Measurements from ENCODE around the gene ALPI.

ALPI gene

DNA sequence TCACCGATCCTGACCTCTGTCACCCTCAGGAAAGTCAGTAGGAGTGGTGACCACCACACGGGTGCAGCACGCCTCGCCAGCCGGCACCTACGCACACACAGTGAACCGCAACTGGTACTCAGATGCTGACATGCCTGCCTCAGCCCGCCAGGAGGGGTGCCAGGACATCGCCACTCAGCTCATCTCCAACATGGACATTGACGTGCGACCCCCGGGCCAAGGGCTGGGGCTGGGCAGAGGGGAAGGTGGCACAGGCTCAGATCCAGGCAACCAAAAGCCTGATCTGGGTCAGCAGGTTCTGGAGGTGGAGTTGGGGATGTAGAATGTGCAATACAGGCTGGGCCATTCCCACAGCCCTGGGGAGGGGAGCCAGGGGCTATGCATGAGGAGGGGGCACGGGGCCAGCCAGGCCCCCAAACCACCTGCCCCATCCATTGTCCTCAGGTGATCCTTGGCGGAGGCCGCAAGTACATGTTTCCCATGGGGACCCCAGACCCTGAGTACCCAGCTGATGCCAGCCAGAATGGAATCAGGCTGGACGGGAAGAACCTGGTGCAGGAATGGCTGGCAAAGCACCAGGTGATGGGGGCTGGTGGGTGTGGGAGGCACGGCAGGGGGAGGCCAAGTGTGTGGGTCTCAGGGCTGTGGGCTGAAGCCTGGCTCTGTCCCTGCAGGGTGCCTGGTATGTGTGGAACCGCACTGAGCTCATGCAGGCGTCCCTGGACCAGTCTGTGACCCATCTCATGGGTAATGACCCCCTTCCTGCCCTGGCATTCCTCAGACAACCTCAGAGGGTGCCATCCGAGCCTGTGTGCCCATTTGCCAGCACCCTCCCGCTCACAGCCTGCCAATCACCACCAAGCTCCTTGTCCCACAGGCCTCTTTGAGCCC, 1.4 kb downstream of the ALPI start:
- no peak overlapping the region for H3K4me3 ChIP-seq (ENCODE audit: control insufficient read depth, low read depth, low read length)
- TF ChIP-seq, protein P1, sequence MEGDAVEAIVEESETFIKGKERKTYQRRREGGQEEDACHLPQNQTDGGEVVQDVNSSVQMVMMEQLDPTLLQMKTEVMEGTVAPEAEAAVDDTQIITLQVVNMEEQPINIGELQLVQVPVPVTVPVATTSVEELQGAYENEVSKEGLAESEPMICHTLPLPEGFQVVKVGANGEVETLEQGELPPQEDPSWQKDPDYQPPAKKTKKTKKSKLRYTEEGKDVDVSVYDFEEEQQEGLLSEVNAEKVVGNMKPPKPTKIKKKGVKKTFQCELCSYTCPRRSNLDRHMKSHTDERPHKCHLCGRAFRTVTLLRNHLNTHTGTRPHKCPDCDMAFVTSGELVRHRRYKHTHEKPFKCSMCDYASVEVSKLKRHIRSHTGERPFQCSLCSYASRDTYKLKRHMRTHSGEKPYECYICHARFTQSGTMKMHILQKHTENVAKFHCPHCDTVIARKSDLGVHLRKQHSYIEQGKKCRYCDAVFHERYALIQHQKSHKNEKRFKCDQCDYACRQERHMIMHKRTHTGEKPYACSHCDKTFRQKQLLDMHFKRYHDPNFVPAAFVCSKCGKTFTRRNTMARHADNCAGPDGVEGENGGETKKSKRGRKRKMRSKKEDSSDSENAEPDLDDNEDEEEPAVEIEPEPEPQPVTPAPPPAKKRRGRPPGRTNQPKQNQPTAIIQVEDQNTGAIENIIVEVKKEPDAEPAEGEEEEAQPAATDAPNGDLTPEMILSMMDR (IDR thresholded peaks at IDR 0.05; ENCODE audit: control insufficient read depth, insufficient read depth, low read depth, low read length, missing control alignments) = no peak
- DNase-seq (ENCODE audit: low read depth) = no peak

DNA sequence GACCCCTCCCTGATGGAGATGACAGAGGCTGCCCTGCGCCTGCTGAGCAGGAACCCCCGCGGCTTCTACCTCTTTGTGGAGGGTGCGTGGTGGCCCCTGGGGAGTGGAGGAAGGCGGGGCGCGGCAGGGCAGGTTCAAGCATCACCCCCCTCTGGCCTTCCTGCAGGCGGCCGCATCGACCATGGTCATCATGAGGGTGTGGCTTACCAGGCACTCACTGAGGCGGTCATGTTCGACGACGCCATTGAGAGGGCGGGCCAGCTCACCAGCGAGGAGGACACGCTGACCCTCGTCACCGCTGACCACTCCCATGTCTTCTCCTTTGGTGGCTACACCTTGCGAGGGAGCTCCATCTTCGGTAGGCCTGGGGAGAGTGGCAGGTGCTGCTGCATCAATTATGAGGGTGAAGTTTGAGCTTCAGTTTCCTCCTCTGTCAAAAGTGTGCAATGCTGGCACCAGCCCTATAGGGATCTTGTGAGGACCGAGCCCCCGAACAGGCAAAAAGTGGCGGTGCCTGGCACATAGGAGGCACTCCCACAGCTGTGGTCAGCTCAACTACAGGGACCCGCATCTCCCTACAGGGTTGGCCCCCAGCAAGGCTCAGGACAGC, 2.2 kb downstream of the ALPI start:
- DNase-seq (ENCODE audit: low read depth) = no peak
- H3K4me3 ChIP-seq (ENCODE audit: control insufficient read depth, low read depth, low read length) = no peak overlapping the region
- TF ChIP-seq, protein P1 (IDR thresholded peaks at IDR 0.05; ENCODE audit: control insufficient read depth, insufficient read depth, low read depth, low read length, missing control alignments) = no peak

DNA sequence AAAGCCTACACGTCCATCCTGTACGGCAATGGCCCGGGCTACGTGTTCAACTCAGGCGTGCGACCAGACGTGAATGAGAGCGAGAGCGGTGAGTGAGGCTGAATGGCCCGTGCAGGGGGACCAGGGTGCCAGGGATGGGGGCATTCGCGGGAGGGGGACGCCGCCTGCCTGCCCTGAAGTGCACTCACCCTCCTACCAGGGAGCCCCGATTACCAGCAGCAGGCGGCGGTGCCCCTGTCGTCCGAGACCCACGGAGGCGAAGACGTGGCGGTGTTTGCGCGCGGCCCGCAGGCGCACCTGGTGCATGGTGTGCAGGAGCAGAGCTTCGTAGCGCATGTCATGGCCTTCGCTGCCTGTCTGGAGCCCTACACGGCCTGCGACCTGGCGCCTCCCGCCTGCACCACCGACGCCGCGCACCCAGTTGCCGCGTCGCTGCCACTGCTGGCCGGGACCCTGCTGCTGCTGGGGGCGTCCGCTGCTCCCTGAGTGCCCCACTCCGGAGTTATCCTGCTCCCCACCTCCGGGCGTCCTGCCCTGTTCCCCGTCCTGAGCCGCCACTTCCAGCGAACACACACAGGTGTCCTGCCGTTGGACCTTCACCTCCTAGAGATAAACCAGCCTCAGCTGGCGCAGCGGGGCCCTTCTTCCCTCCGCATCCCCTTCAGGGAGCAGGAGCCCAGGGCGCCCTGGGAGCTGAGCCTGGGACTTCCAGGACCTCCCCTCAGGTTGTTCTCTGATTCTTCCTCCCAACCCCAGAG, 2.9 kb downstream of the ALPI start:
- DNase-seq (ENCODE audit: low read depth) = no peak
- TF ChIP-seq, protein P1 (IDR thresholded peaks at IDR 0.05; ENCODE audit: control insufficient read depth, insufficient read depth, low read depth, low read length, missing control alignments) = no peak
- no peak overlapping the region for H3K4me3 ChIP-seq (ENCODE audit: control insufficient read depth, low read depth, low read length)

DNA sequence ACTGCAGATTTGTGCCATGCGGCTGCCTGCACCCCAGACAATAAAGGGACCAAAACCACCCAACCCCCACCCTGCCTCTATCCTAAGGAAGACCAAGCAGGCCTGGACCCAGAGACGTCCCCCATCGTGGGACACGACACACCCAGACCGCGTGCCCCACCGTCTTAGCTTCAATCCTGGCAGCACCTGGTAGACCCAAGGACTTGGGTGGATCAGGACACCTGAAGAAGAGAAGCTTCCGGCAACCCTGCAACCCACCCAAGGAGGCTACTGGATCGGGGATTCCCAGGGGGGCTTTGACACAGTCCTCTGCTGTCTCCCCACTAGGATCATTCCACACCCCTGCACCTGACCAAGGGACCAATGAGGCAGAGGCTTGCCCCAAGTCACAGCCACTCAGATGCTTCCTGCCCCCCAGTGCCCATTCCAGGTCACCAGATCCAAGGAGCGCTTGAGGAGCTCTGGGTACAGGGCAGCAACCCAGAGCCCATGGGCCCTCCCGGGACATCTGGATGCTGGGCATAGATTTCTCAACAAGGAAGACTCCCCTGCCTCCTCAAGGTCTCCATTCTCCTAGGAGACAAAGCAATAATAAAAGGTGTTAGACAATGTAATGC, 3.6 kb downstream of the ALPI start:
- no peak for DNase-seq (ENCODE audit: low read depth)
- H3K4me3 ChIP-seq (ENCODE audit: control insufficient read depth, low read depth, low read length) = no peak overlapping the region
- TF ChIP-seq, protein P1 (IDR thresholded peaks at IDR 0.05; ENCODE audit: control insufficient read depth, insufficient read depth, low read depth, low read length, missing control alignments) = no peak

DNA sequence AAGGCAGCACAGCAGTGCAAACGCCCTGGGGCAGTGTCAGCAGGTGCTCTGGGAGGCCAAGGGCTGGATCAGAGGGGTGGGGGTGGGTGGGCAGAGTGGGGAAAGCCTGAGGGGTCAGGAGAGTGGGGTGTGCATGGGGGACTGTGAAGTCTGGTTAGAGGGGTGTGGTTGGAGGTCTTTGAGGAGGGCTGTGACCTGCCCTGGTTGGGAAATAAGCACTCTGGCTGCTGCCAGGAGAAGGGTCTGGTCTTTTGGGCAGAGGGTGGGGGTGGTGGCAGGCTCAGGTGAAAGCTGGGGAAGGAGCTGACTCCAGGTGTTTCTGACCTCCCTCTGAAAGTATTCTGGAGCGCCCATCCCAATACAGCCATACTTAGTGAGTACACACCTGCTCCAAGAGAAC, 4.2 kb downstream of the ALPI start:
- DNase-seq (ENCODE audit: low read depth) = no peak
- no peak overlapping the region for H3K4me3 ChIP-seq (ENCODE audit: control insufficient read depth, low read depth, low read length)
- TF ChIP-seq, protein P1 (IDR thresholded peaks at IDR 0.05; ENCODE audit: control insufficient read depth, insufficient read depth, low read depth, low read length, missing control alignments) = no peak

Data from AG09309 (cell line).